Pulmonary artery endothelial cell (primary cell): ENCODE results near the gene TMEM126A. TPM values are rescaled to one million over a fixed set of nuclear protein-coding genes. Genes with fewer than 3 reads are reported as not detected.
A peak's percentile ranks its signal among the peaks of the same experiment; 100 is the strongest.
"Not testable (repeated sequence)": the region's sequence is repeated elsewhere in the genome, so short reads cannot be mapped to it uniquely, and the experiment has no call there.

ENCODE experiments used
- DNase-seq: peaks from one replicate; pipeline ENCODE4 v3.0.0-alpha.2; 2011; ENCODE audit warnings: low read depth, low spot score
- total RNA-seq: library from RNA; depleted of rRNA; stranded (reverse); fragments of >200 nt; gene quantifications from 2 replicates; pipeline ENCODE4 v1.2.3, GENCODE V29; 2014

TMEM126A gene
- 48.5 and 55.6 TPM in 2 replicates for total RNA-seq

GRCh38 chr11:85647604-85648299 is at the start of gene TMEM126A:
Gene TMEM126A (plus strand): TSS chr11:85647967. CDS start chr11:85650256, 2,289 bp downstream.
- no peak for DNase-seq

GRCh38 chr11:85599083-85599482 is 48.7 kb upstream of the TMEM126A start:
- DNase-seq, result no peak

- no peak for DNase-seq
These were observed 45.1 kb upstream of the TMEM126A start for GRCh38 chr11:85602526-85603213.

- no peak for DNase-seq
These were observed 44.5 kb upstream of the TMEM126A start for GRCh38 chr11:85603220-85603619.

- DNase-seq, result not testable (repeated sequence)
These were observed 41.5 kb upstream of the TMEM126A start for GRCh38 chr11:85606237-85606636.

GRCh38 chr11:85608621-85609020 is 39.1 kb upstream of the TMEM126A start:
- DNase-seq, result not testable (repeated sequence)

GRCh38 chr11:85609286-85609685 is 38.5 kb upstream of the TMEM126A start:
- DNase-seq, result not testable (repeated sequence)

GRCh38 chr11:85611643-85612042 is 36.1 kb upstream of the TMEM126A start:
- DNase-seq, result not testable (repeated sequence)

GRCh38 chr11:85619499-85619898 is 28.3 kb upstream of the TMEM126A start:
- DNase-seq, result no peak

GRCh38 chr11:85620256-85620655 is 27.5 kb upstream of the TMEM126A start:
- DNase-seq, result no peak

- DNase-seq, result no peak
These were observed 21.3 kb upstream of the TMEM126A start for GRCh38 chr11:85626496-85626895.

GRCh38 chr11:85627332-85627997 is 20.3 kb upstream of the TMEM126A start, which contains the start of gene DLG2:
Gene DLG2 (minus strand): TSS chr11:85627344.
- no peak for DNase-seq

GRCh38 chr11:85627998-85628770 is 19.6 kb upstream of the TMEM126A start, which contains the start of gene TMEM126B:
Gene TMEM126B (plus strand): TSS chr11:85628593. CDS start chr11:85628608, 15 bp downstream.
- peak; percentile 89 for DNase-seq

- DNase-seq, result no peak
These were observed 18.9 kb upstream of the TMEM126A start for GRCh38 chr11:85628771-85629341.

- DNase-seq, result no peak
These were observed 13.0 kb upstream of the TMEM126A start for GRCh38 chr11:85634747-85635146.

GRCh38 chr11:85643191-85643614 is 4.6 kb upstream of the TMEM126A start:
- DNase-seq, result no peak

GRCh38 chr11:85647078-85647477 is 689 bp upstream of the TMEM126A start:
- DNase-seq, result no peak

- no peak for DNase-seq
These were observed 3.4 kb downstream of the TMEM126A start for GRCh38 chr11:85651118-85651517.

- DNase-seq, result no peak
These were observed 5.2 kb downstream of the TMEM126A start for GRCh38 chr11:85652786-85653447.

- DNase-seq, result not testable (repeated sequence)
These were observed 6.6 kb downstream of the TMEM126A start for GRCh38 chr11:85654343-85654742.
